ENCODE data around the gene CDH26. TPM values are rescaled to one million over a fixed set of nuclear protein-coding genes. Genes with fewer than 3 reads are reported as not detected.

CDH26 gene
- total RNA-seq, 1 donor: 0.09 TPM

DNA sequence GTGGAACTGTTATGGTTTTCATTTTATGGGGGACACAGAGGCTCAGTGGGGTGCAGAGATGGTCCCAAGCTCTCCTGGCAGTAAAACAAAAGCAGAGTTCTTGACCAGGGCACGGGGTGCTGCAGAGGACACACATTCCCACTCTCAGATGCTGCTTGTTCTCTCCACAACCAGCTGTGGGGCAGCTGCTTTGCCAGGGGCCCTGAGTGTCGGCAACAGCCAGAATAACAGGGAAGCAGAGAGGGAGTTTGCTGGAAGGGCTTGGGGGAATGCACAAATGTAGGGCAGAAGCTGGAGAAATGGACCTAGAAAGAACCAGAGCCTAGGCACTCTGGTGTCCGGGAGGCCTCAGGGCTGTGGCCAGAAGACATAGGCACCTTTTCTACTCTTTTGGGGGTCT is 93.7 kb downstream of the CDH26 start:
- DNase-seq (ENCODE audit: low read depth): no peak
- no peak overlapping the region for H3K4me3 ChIP-seq (ENCODE audit: low read depth, low read length)
- TF ChIP-seq, protein P1, sequence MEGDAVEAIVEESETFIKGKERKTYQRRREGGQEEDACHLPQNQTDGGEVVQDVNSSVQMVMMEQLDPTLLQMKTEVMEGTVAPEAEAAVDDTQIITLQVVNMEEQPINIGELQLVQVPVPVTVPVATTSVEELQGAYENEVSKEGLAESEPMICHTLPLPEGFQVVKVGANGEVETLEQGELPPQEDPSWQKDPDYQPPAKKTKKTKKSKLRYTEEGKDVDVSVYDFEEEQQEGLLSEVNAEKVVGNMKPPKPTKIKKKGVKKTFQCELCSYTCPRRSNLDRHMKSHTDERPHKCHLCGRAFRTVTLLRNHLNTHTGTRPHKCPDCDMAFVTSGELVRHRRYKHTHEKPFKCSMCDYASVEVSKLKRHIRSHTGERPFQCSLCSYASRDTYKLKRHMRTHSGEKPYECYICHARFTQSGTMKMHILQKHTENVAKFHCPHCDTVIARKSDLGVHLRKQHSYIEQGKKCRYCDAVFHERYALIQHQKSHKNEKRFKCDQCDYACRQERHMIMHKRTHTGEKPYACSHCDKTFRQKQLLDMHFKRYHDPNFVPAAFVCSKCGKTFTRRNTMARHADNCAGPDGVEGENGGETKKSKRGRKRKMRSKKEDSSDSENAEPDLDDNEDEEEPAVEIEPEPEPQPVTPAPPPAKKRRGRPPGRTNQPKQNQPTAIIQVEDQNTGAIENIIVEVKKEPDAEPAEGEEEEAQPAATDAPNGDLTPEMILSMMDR (IDR thresholded peaks at IDR 0.05; ENCODE audit: insufficient read depth, low read length): no peak

DNA sequence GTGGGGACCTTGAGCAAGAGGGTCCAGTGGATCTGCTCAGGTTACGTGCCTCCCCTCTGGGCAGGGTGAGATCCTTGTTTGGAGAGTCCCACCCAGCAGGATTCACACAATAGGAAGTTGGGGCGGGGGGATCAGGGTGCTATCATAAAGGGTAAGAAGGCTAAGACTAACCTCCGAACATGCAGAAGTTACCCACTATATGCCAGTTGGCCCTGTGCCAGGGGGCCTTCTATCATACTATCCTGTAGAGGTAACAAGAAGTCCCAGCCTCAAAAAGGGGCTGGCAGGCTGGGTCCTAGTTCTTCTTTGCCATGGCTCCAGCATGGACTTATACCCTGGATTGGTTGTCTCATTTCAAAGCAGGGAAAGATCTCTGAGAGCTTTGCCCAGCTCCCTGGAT is 94.1 kb downstream of the CDH26 start:
- no peak overlapping the region for H3K4me3 ChIP-seq (ENCODE audit: low read depth, low read length)
- DNase-seq (ENCODE audit: low read depth): no peak
- TF ChIP-seq, protein P1 (IDR thresholded peaks at IDR 0.05; ENCODE audit: insufficient read depth, low read length): no peak

DNA sequence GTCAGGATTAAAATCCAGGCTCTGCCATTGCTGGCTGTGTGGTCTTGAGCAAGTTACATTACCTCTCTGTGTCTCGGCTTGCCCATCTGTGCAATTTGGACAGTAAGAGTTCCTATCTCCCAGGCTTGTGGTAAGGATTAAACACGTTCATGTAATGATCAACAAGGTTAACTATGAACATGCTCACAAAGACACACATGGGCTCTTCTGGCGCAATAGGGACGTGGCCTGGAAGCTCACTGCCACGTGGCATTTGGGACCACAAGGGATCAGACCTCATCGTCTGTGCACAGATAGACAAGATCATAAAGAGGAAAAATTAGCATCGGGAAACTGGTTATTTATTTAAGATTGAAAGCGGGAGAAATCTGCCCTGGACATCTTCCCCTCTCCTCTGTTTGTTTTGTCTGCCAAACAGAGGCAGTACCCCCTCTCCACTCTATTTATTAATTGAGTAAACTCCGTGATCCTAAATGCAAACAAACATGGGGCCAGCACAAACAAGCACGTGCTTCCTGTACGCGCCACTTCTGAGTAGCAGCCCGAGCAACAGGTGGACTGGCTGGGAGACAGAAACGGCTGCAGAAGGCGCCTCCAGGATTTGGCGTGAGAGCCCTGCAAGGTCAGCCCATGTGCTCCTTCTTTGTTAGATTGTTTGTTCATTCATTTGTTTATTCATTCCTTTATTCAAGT is 95.0 kb downstream of the CDH26 start:
- no peak for DNase-seq (ENCODE audit: low read depth)
- TF ChIP-seq, protein P1 (IDR thresholded peaks at IDR 0.05; ENCODE audit: insufficient read depth, low read length): no peak
- no peak overlapping the region for H3K4me3 ChIP-seq (ENCODE audit: low read depth, low read length)

DNA sequence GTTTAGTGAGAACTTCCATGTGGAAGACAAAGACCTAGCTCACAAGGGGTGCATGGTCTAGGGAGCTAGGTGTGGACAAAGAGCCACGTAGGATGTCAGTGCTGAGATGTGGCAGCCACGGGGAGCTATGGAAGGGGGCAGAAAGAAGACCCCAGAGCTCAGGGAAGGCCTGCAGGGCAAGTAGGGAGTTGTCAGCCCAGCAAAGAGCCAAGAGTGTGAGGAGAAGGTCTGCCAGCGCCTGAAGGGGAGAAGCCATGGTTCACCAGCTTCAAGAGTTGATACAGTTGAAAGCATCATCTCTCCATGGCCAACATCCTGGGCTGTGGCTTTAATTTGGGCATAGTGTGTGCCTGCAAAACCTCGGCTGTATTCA is 95.6 kb downstream of the CDH26 start:
- TF ChIP-seq, protein P1 (IDR thresholded peaks at IDR 0.05; ENCODE audit: insufficient read depth, low read length): no peak
- no peak for DNase-seq (ENCODE audit: low read depth)
- no peak overlapping the region for H3K4me3 ChIP-seq (ENCODE audit: low read depth, low read length)

DNA sequence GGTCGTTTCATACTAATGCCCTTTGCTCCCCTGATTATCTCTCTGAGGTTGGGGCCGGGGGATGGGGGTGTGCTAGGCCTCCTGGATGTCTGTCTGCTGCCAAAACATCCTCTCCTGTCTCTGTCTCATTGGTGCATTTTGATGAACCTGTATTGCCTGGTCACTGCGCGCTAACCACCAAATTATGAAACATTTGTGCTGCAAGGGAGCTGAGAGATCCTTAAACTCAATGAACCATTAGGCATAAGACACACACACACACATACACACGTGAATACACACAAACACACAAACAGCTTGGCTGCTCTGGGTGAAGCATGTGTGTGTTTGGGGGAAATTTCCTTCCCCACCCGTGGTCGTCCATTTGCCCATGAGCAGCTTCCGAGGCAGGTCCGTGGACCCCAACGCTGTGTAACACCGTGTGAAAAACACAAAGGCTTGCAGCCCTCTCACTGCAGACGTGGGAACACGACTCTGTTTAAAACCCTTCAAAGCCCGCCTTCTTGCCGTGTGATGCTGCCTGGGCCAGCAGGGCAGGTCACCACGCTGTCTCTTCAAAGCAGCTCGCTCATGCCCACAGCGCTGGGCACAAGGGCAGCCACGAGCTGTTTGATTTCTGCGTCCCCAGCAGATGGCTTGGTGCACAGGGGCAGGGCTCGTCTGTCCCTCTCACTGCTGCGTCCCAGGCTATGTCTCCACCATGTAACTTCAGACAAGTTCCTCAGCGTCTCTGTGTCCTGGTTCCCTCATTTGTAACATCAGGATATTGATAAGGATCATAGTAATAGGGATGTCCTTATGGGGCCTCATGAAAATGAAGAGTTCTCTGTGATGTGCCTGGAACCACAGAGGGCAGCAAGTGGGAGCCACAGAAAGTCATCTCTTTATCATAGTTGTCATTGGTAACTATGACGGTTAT is 96.8 kb downstream of the CDH26 start:
- no peak overlapping the region for H3K4me3 ChIP-seq (ENCODE audit: low read depth, low read length)
- no peak for DNase-seq (ENCODE audit: low read depth)
- TF ChIP-seq, protein P1 (IDR thresholded peaks at IDR 0.05; ENCODE audit: insufficient read depth, low read length): no peak

DNA sequence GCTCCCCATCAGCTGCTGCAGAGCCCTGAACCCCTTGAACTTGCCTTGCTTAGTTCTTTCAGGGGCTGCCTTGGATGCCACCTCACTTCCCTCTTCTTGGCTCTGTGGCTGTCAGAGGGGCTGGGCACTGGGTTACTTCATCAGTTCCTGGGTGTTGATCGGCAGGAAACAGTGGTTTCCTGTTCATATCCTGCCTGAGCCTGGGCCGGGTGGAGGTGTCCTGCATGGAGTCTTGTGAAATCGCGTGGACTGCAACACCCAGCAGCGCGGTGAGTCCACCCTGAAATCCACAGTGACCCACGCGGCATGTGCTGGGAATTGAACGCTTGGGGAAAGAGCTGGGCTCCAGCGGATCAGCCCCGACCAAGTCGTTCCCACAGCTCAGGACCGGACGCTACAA is 97.5 kb downstream of the CDH26 start:
- no peak for DNase-seq (ENCODE audit: low read depth)

More for the DNA sequence above, 97.5 kb downstream of the CDH26 start:
- no peak overlapping the region for H3K4me3 ChIP-seq (ENCODE audit: low read depth, low read length)
- TF ChIP-seq, protein P1 (IDR thresholded peaks at IDR 0.05; ENCODE audit: insufficient read depth, low read length): no peak
